WERI-Rb-1 (cell line): Measurements from ENCODE around the gene EWSR1.

ENCODE experiments used
- DNase-seq: peaks from one replicate; pipeline ENCODE4 v3.0.0-alpha.2; 2020
- H3K27ac ChIP-seq: fragments of 250-450 bp; sonication (Bioruptor Pico); 2 replicates; pipeline ENCODE4 v1.5.1; 2020; ENCODE audit warnings: mild to moderate bottlenecking, moderate library complexity
- H3K27me3 ChIP-seq: fragments of 250-450 bp; sonication (Bioruptor Pico); 2 replicates; pipeline ENCODE4 v1.5.1; 2021; ENCODE audit warnings: mild to moderate bottlenecking, low read depth, moderate library complexity; ENCODE audit not compliant: insufficient read depth, severe bottlenecking
- H3K36me3 ChIP-seq: fragments of 250-450 bp; sonication (Bioruptor Pico); 2 replicates; pipeline ENCODE4 v1.5.1; 2020; ENCODE audit warnings: mild to moderate bottlenecking, moderate library complexity
- H3K4me3 ChIP-seq: 2 replicates; pipeline ENCODE4 v1.5.1; 2011; ENCODE audit warnings: low read depth, mild to moderate bottlenecking, control low read depth, low read length
- H3K9me3 ChIP-seq: fragments of 250-450 bp; sonication (Bioruptor Pico); 2 replicates; pipeline ENCODE4 v1.5.1; 2021; ENCODE audit warnings: mild to moderate bottlenecking, moderate library complexity; ENCODE audit not compliant: severe bottlenecking
- TF ChIP-seq, protein P1 (sequence below): IDR thresholded peaks from 2 replicates; pipeline ENCODE4 v1.5.1; 2011; ENCODE audit warnings: low read depth, mild to moderate bottlenecking, control low read depth, inconsistent platforms, low read length

The EWSR1 gene

GRCh38 chr22:29313126-29313575, 45.1 kb downstream of the EWSR1 start:
- H3K9me3 ChIP-seq = no peaks in the 10 kb centered on the region
- no peak for DNase-seq
- TF ChIP-seq, protein P1, sequence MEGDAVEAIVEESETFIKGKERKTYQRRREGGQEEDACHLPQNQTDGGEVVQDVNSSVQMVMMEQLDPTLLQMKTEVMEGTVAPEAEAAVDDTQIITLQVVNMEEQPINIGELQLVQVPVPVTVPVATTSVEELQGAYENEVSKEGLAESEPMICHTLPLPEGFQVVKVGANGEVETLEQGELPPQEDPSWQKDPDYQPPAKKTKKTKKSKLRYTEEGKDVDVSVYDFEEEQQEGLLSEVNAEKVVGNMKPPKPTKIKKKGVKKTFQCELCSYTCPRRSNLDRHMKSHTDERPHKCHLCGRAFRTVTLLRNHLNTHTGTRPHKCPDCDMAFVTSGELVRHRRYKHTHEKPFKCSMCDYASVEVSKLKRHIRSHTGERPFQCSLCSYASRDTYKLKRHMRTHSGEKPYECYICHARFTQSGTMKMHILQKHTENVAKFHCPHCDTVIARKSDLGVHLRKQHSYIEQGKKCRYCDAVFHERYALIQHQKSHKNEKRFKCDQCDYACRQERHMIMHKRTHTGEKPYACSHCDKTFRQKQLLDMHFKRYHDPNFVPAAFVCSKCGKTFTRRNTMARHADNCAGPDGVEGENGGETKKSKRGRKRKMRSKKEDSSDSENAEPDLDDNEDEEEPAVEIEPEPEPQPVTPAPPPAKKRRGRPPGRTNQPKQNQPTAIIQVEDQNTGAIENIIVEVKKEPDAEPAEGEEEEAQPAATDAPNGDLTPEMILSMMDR = peak; percentile 61
- H3K4me3 ChIP-seq = no peak overlapping the region
- H3K27me3 ChIP-seq = peaks cover 8% of the 10 kb centered on the region
- peaks cover 14% of the 10 kb centered on the region for H3K36me3 ChIP-seq
- no peak overlapping the region for H3K27ac ChIP-seq

- Histone ChIP-seq H3K4me3 (peak overlapping the region; percentile 51), H3K27me3 (peaks cover 8% of the 10 kb centered on the region)
These were observed 45.8 kb downstream of the EWSR1 start for GRCh38 chr22:29313576-29314466.

GRCh38 chr22:29314537-29315285, 46.6 kb downstream of the EWSR1 start:
- Histone ChIP-seq H3K27me3 (peaks cover 8% of the 10 kb centered on the region), H3K4me3 (peak overlapping the region; percentile 51), H3K9me3 (no peaks in the 10 kb centered on the region), H3K36me3 (peaks cover 14% of the 10 kb centered on the region), H3K27ac (no peak overlapping the region)
- DNase-seq = peak; percentile 54
- TF ChIP-seq, protein P1 = no peak

More at GRCh38 chr22:29313576-29314466, 45.8 kb downstream of the EWSR1 start:
- H3K36me3 ChIP-seq = peaks cover 14% of the 10 kb centered on the region
- H3K9me3 ChIP-seq = no peaks in the 10 kb centered on the region
- TF ChIP-seq, protein P1 = no peak
- no peak overlapping the region for H3K27ac ChIP-seq
- DNase-seq = peak; percentile 64

- peak within 1 kb of the TSS; percentile 51 for H3K4me3 ChIP-seq
- H3K9me3 ChIP-seq = no peaks in the 10 kb centered on the region
- H3K27me3 ChIP-seq = peaks cover 8% of the 10 kb centered on the region
These were observed 47.4 kb downstream of the EWSR1 start, which contains the start of gene RASL10A for GRCh38 chr22:29315286-29316140. TSS of gene RASL10A (minus strand) at chr22:29315697. CDS start at chr22:29315246, 451 bp downstream.

More at GRCh38 chr22:29315286-29316140, 47.4 kb downstream of the EWSR1 start, which contains the start of gene RASL10A:
- no peak within 1 kb of the TSS for H3K27ac ChIP-seq
- DNase-seq = peak; percentile 41
- peaks cover 11% of the 10 kb centered on the region for H3K36me3 ChIP-seq
- TF ChIP-seq, protein P1 = no peak
